T-helper 2 cell treated with Interferon-gamma antibody and Interleukin-4, amounts not matched to agents 100 ng/mL and 5 ng/mL, for 36 hours (primary cell): Measurements from ENCODE around the gene RASGRP1. TPM values are rescaled to one million over a fixed set of nuclear protein-coding genes. Genes with fewer than 3 reads are reported as not detected.

ENCODE experiments used
- intact Hi-C: fragments of 100-400 bp; cut with micrococcal nuclease; formaldehyde crosslinking; loops from one replicate; pipeline ENCODE4 v1.15.1; 2023
- total RNA-seq: library from RNA; stranded (reverse); gene quantifications from 2 replicates; pipeline ENCODE4 v1.2.3, GENCODE V29; 2022

The RASGRP1 gene
- total RNA-seq, 1 donor from 2014 or later, result 116 TPM

GRCh38 chr15:38508647-38509046 is 56.0 kb downstream of the RASGRP1 start:
- intact Hi-C loops, result no loop called here

GRCh38 chr15:38507570-38507969 is 57.0 kb downstream of the RASGRP1 start:
- intact Hi-C loops, result no loop called here

GRCh38 chr15:38506997-38507396 is 57.6 kb downstream of the RASGRP1 start:
- intact Hi-C loops, result no loop called here

GRCh38 chr15:38504680-38505467 is 59.7 kb downstream of the RASGRP1 start:
- intact Hi-C loops, result no loop called here

GRCh38 chr15:38503496-38503895 is 61.1 kb downstream of the RASGRP1 start:
- intact Hi-C loops, result no loop called here

GRCh38 chr15:38499651-38500050 is 65.0 kb downstream of the RASGRP1 start:
- intact Hi-C loops, result no loop called here

- intact Hi-C loops, result no loop called here
These were observed 68.5 kb downstream of the RASGRP1 start for GRCh38 chr15:38496151-38496550.

GRCh38 chr15:38490242-38490922 is 74.2 kb downstream of the RASGRP1 start:
- intact Hi-C loops, result no loop called here

GRCh38 chr15:38487378-38487777 is 77.2 kb downstream of the RASGRP1 start:
- intact Hi-C loops, result loop anchor here (5.0 kb wide), 2 partner anchors 75 to 200 kb away; partner anchors contain the start of gene RASGRP1

- intact Hi-C loops, result loop anchor here (5.0 kb wide), 2 partner anchors 75 to 200 kb away; partner anchors contain the start of gene RASGRP1
These were observed 77.7 kb downstream of the RASGRP1 start for GRCh38 chr15:38486936-38487335.

GRCh38 chr15:38482572-38482971 is 82.0 kb downstream of the RASGRP1 start:
- intact Hi-C loops, result no loop called here

- intact Hi-C loops, result no loop called here
These were observed 82.9 kb downstream of the RASGRP1 start for GRCh38 chr15:38481761-38482160.

GRCh38 chr15:38481113-38481512 is 83.5 kb downstream of the RASGRP1 start:
- intact Hi-C loops, result no loop called here

GRCh38 chr15:38479756-38480155 is 84.9 kb downstream of the RASGRP1 start:
- intact Hi-C loops, result no loop called here

- intact Hi-C loops, result no loop called here
These were observed 85.3 kb downstream of the RASGRP1 start for GRCh38 chr15:38479266-38479665.

GRCh38 chr15:38477637-38478036 is 87.0 kb downstream of the RASGRP1 start:
- intact Hi-C loops, result no loop called here

- intact Hi-C loops, result no loop called here
These were observed 88.5 kb downstream of the RASGRP1 start for GRCh38 chr15:38476120-38476519.

GRCh38 chr15:38475361-38475760 is 89.3 kb downstream of the RASGRP1 start:
- intact Hi-C loops, result loop anchor here (2.0 kb wide), 1 partner anchor 35 kb away; no protein-coding TSS in a partner anchor

GRCh38 chr15:38474155-38474757 is 90.4 kb downstream of the RASGRP1 start:
- intact Hi-C loops, result loop anchor here (1.0 to 5.0 kb wide), 4 partner anchors 33 to 225 kb away; partner anchors contain the start of gene RASGRP1

GRCh38 chr15:38471974-38472373 is 92.6 kb downstream of the RASGRP1 start:
- intact Hi-C loops, result loop anchor here (2.0 to 5.0 kb wide), 2 partner anchors 17 to 90 kb away; partner anchors contain the start of genes FAM98B and RASGRP1

- intact Hi-C loops, result loop anchor here (5.0 kb wide), 1 partner anchor 91 kb away; the partner anchor contains the start of gene RASGRP1
These were observed 93.8 kb downstream of the RASGRP1 start for GRCh38 chr15:38470816-38471215.

- intact Hi-C loops, result no loop called here
These were observed 99.9 kb downstream of the RASGRP1 start for GRCh38 chr15:38464675-38465074.
